OCI-LY7 (cell line): ENCODE measurements around the gene HSPB7. TPM values are rescaled to one million over a fixed set of nuclear protein-coding genes. Genes with fewer than 3 reads are reported as not detected.

Experiments used
- BruUV-seq: library from RNA; stranded (reverse); fragments of 400-500 nt; replicated peaks from 2 replicates; lab custom pipeline; 2021; lab: Mats Ljungman, UMichigan
- CTCF ChIA-PET: fragments of 300-600 bp; sonication (Branson Sonifier 250); formaldehyde crosslinking; loops from one replicate; lab custom pipeline; 2022; ENCODE audit warnings: antibody characterized with exemption; ENCODE audit not compliant: unreplicated experiment; lab: Charles Lee
- POLR2A ChIA-PET: fragments of 300-600 bp; sonication (Branson Sonifier 250); formaldehyde crosslinking; loops from one replicate; lab custom pipeline; 2022; ENCODE audit warnings: antibody characterized with exemption; lab: Charles Lee
- DNase-seq: peaks from one replicate; pipeline ENCODE4 v3.0.0-alpha.2; 2015; ENCODE audit warnings: low spot score
- H2AFZ ChIP-seq: fragments of 200-600 bp; sonication (generic), shearing (Covaris generic); 2 replicates; pipeline ENCODE4 v1.6.1; 2014; ENCODE audit warnings: mild to moderate bottlenecking, antibody characterized with exemption, low read length, moderate library complexity
- H3K27ac ChIP-seq: fragments of 200-600 bp; sonication (generic); 2 replicates; pipeline ENCODE4 v1.5.1; 2014; ENCODE audit warnings: mixed run types, low read depth, mild to moderate bottlenecking, moderate library complexity, low read length, inconsistent platforms; ENCODE audit not compliant: poor library complexity, severe bottlenecking
- H3K36me3 ChIP-seq: fragments of 200-600 bp; sonication (generic); 2 replicates; pipeline ENCODE4 v1.6.1; 2014; ENCODE audit warnings: mild to moderate bottlenecking, antibody characterized with exemption, low read length, moderate library complexity, mixed read lengths; ENCODE audit not compliant: insufficient read depth
- H3K4me1 ChIP-seq: fragments of 200-600 bp; sonication (generic); 2 replicates; pipeline ENCODE4 v1.5.1; 2014; ENCODE audit warnings: mild to moderate bottlenecking, low read length; ENCODE audit not compliant: insufficient read depth, poor library complexity, severe bottlenecking
- H3K4me2 ChIP-seq: fragments of 200-600 bp; sonication (generic); 2 replicates; pipeline ENCODE4 v1.6.1; 2014; ENCODE audit warnings: mild to moderate bottlenecking, low read length
- H3K4me3 ChIP-seq: fragments of 200-600 bp; sonication (generic); 2 replicates; pipeline ENCODE4 v1.5.1; 2014; ENCODE audit warnings: mild to moderate bottlenecking, low read depth, low read length; ENCODE audit not compliant: poor library complexity, severe bottlenecking
- H3K79me2 ChIP-seq: fragments of 200-600 bp; sonication (generic); 2 replicates; pipeline ENCODE4 v1.6.1; 2016; ENCODE audit warnings: low read depth, mild to moderate bottlenecking, low read length, moderate library complexity, mixed read lengths; ENCODE audit not compliant: insufficient read depth
- H3K9me2 ChIP-seq: fragments of 200-600 bp; sonication (generic); 2 replicates; pipeline ENCODE4 v1.6.1; 2016; ENCODE audit warnings: mild to moderate bottlenecking, low read length, mixed read lengths; ENCODE audit not compliant: insufficient read depth
- H3K9me3 ChIP-seq: fragments of 200-600 bp; sonication (generic); 2 replicates; pipeline ENCODE4 v1.6.1; 2014; ENCODE audit warnings: mild to moderate bottlenecking, mixed run types, low read length, mixed read lengths
- H4K20me1 ChIP-seq: fragments of 200-600 bp; sonication (generic); 2 replicates; pipeline ENCODE4 v1.6.1; 2014; ENCODE audit warnings: mild to moderate bottlenecking, antibody characterized with exemption, low read length, moderate library complexity, mixed read lengths; ENCODE audit not compliant: insufficient read depth
- EZH2phosphoT487 ChIP-seq: fragments of 200-600 bp; sonication (generic); IDR thresholded peaks from 2 replicates; pipeline ENCODE4 v1.6.1; 2018; ENCODE audit warnings: low read depth, borderline replicate concordance, mild to moderate bottlenecking, mixed run types, antibody characterized with exemption, low read length, moderate library complexity, mixed read lengths
- intact Hi-C: fragments of 100-400 bp; cut with micrococcal nuclease; formaldehyde crosslinking; loops from one replicate; pipeline ENCODE4 v1.10.0; 2022; ENCODE audit not compliant: unreplicated experiment
- total RNA-seq, 2 experiments: library from RNA; depleted of rRNA in 1 of 2; stranded (reverse); fragments of >200 nt in 1 of 2; shearing (Covaris generic) in 1 of 2; gene quantifications; 2 replicates each; pipeline ENCODE4 v1.2.3, GENCODE V29; 2014 to 2022
- TF ChIP-seq, protein P1 (sequence below): fragments of 200-600 bp; sonication (generic); conservative IDR thresholded peaks from 2 replicates; pipeline ENCODE4 v1.5.1; 2014; ENCODE audit warnings: mild to moderate bottlenecking, antibody characterized with exemption, low read length, moderate library complexity, mixed read lengths

The HSPB7 gene
- total RNA-seq, 2 experiments from 2014 or later = not detected

DNA sequence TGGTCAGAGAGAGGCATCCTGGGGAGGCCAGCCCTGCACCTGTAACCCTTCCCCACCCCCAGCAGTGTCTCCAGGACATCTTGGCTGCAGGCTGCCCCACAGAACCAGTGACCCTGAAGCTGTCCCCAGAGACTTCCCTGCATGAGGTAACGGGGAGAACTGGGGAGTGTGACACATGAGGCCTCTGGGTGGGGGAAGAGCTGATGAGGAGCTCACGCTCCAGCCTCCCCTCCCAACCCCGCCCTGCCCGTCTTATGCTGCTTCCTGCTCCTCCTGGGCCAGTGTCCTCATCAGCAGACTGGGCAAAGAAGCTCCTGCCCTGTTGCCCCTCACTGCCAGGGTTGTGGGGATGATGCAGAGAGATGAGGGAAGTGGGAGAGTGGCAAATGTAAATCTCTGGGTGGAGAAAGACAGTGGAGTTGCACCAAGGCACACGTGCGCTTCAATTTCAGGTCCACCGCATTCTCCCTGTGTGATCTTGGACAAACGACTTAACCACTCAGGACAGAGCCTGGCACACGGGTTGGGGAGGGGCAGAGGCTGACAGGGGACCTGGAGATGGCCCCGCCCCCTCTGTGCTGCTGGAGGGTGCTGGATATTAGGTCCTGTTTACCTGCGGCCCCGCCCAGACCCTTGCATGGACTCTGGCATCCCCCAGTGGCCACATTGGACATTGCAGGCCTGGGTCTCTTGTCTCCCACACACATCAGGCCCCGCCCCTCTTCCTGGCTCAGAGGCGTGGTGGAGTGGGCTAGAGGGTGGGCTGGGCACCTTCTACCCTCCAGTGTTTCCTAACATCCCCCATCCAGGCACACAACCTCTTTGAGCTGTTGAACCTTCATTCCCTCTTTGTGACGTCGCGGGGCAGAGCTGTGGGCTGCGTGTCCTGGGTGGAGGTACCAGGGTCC lies 38.0 kb upstream of the HSPB7 start:
- H3K79me2 ChIP-seq = no peaks in the 10 kb centered on the region
- no peaks in the 10 kb centered on the region for H3K4me1 ChIP-seq
- peak; percentile 83 for DNase-seq
- H3K27ac ChIP-seq = no peak overlapping the region
- no peaks in the 10 kb centered on the region for H3K36me3 ChIP-seq
- ChIA-PET CTCF (interaction anchor here (0.8 to 2.1 kb wide), 2 partner anchors 18 to 47 kb away, joined by 3 to 6 read pairs; no protein-coding TSS in a partner anchor), POLR2A (interaction anchor here (0.6 to 2.0 kb wide), 2 partner anchors 14 to 325 kb away, joined by 3 to 6 read pairs; no protein-coding TSS in a partner anchor)
- H3K4me3 ChIP-seq = no peak overlapping the region
- H2AFZ ChIP-seq = no peak overlapping the region
- BruUV-seq = no TSS peak
- H3K9me3 ChIP-seq = no peaks in the 10 kb centered on the region
- no peak for TF ChIP-seq EZH2phosphoT487
- TF ChIP-seq, protein P1, sequence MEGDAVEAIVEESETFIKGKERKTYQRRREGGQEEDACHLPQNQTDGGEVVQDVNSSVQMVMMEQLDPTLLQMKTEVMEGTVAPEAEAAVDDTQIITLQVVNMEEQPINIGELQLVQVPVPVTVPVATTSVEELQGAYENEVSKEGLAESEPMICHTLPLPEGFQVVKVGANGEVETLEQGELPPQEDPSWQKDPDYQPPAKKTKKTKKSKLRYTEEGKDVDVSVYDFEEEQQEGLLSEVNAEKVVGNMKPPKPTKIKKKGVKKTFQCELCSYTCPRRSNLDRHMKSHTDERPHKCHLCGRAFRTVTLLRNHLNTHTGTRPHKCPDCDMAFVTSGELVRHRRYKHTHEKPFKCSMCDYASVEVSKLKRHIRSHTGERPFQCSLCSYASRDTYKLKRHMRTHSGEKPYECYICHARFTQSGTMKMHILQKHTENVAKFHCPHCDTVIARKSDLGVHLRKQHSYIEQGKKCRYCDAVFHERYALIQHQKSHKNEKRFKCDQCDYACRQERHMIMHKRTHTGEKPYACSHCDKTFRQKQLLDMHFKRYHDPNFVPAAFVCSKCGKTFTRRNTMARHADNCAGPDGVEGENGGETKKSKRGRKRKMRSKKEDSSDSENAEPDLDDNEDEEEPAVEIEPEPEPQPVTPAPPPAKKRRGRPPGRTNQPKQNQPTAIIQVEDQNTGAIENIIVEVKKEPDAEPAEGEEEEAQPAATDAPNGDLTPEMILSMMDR = peak; percentile 78
- no peaks in the 10 kb centered on the region for H3K9me2 ChIP-seq
- no peak overlapping the region; the same call in 1 of the 2 replicates for H3K4me2 ChIP-seq
- H4K20me1 ChIP-seq = no peaks in the 10 kb centered on the region
- intact Hi-C loops = loop anchor here (1.0 to 2.0 kb wide), 3 partner anchors 23 to 253 kb away; no protein-coding TSS in a partner anchor

DNA sequence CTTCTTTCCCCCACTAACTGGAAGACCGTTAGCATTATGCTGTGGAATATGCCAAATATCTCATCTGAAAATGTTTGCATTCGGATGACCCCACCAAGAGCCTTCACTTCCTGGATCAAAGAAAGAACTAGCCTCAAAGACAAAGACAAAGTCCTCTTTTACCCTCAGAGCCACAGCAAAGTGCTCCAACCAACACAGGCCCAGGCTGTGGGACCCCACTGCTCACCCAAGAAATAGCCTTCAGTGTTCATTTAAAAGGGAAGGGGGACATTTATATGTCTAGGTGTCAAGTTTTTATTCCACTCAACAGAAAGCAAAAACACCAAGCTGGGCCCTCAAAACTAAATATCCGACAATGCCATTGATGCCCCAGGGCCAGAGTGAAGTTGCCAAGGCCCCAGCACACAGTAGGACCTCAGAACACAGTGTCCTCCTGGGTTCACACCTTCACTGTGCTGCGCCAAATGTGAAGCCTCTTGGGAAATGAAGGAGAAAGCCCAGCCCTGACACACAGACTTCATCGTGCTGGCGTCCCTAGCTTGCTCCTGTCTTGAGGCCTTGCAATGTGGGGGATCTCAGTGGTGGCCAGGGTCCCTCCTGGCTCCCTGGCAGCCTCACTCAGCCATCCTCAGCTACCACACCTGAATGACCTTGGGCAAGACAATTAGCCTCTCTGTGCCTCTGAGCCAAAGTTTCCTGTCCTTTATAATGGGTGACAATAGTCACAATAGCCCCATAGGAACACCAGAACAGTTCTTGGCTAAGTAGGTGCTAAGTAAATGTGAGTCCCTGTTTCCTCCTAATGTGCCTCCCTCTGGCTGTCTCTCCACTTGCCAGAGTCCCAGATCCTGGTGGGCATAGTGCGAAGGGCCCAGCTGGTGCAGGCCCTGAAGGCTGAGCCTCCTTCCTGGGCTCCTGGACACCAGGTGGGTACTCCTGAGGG lies 37.0 kb upstream of the HSPB7 start:
- no peak overlapping the region for H3K27ac ChIP-seq
- H4K20me1 ChIP-seq = no peaks in the 10 kb centered on the region
- ChIA-PET CTCF (interaction anchor here (0.6 to 2.1 kb wide), 3 partner anchors 8 to 46 kb away, joined by 3 to 8 read pairs (median 6); no protein-coding TSS in a partner anchor), POLR2A (interaction anchor here (2.0 kb wide), 1 partner anchor 15 kb away, joined by 6 read pairs; no protein-coding TSS in a partner anchor)
- H2AFZ ChIP-seq = no peak overlapping the region
- intact Hi-C loops = no loop called here
- TF ChIP-seq, protein P1 = no peak
- no peak overlapping the region for H3K4me3 ChIP-seq
- no peak overlapping the region for H3K4me2 ChIP-seq
- DNase-seq = no peak
- H3K36me3 ChIP-seq = no peaks in the 10 kb centered on the region
- H3K79me2 ChIP-seq = no peaks in the 10 kb centered on the region
- H3K4me1 ChIP-seq = no peaks in the 10 kb centered on the region
- BruUV-seq = no TSS peak
- no peaks in the 10 kb centered on the region for H3K9me3 ChIP-seq
- H3K9me2 ChIP-seq = no peaks in the 10 kb centered on the region
